Parathyroid adenoma (tissue), 2 donors: ENCODE results near the gene VDAC1.
"Not testable (repeated sequence)": the region's sequence is repeated elsewhere in the genome, so short reads cannot be mapped to it uniquely, and the experiment has no call there.

Source experiments
- H2AFZ ChIP-seq: fragments of 300-600 bp; sonication (generic); one replicate; pipeline ENCODE4 v1.7.0; 2017; ENCODE audit warnings: antibody characterized with exemption, mild to moderate bottlenecking
- H3K27ac ChIP-seq: fragments of 300-600 bp; sonication (generic); one replicate; pipeline ENCODE4 v1.7.0; 2017
- H3K27me3 ChIP-seq: fragments of 300-600 bp; sonication (generic); one replicate; pipeline ENCODE4 v1.7.0; 2017; ENCODE audit warnings: low read length; ENCODE audit not compliant: control insufficient read depth, insufficient read depth
- H3K36me3 ChIP-seq: fragments of 300-600 bp; sonication (generic); one replicate; pipeline ENCODE4 v1.7.0; 2017; ENCODE audit warnings: low read length; ENCODE audit not compliant: control insufficient read depth, insufficient read depth
- H3K4me1 ChIP-seq: fragments of 300-600 bp; sonication (generic); one replicate; pipeline ENCODE4 v1.7.0; 2017; ENCODE audit warnings: control low read depth
- H3K4me2 ChIP-seq: fragments of 300-600 bp; sonication (generic); one replicate; pipeline ENCODE4 v1.7.0; 2017; ENCODE audit warnings: low read length
- H3K4me3 ChIP-seq: fragments of 300-600 bp; sonication (generic); one replicate; pipeline ENCODE4 v1.7.0; 2017; ENCODE audit warnings: low read depth, low read length
- H3K79me2 ChIP-seq: fragments of 300-600 bp; sonication (generic); one replicate; pipeline ENCODE4 v1.7.0; 2017; ENCODE audit warnings: control low read depth
- H3K9ac ChIP-seq: fragments of 300-600 bp; sonication (generic); one replicate; pipeline ENCODE4 v1.7.0; 2017; ENCODE audit warnings: mild to moderate bottlenecking
- H3K9me3 ChIP-seq: fragments of 300-600 bp; sonication (generic); one replicate; pipeline ENCODE4 v1.7.0; 2017; ENCODE audit warnings: low read length; ENCODE audit not compliant: control insufficient read depth
- CTCF ChIP-seq: fragments of 300-600 bp; sonication (generic); IDR thresholded peaks from one replicate; pipeline ENCODE4 v1.7.0; 2017; ENCODE audit warnings: antibody characterized with exemption, mild to moderate bottlenecking
- donor health status: primary hyperparathyroidism.

Gene VDAC1

GRCh38 chr5:133981714-133982113 is 23.1 kb downstream of the VDAC1 start:
- H3K4me1 ChIP-seq = no peaks in the 10 kb centered on the region
- H3K9me3 ChIP-seq = no peaks in the 10 kb centered on the region
- no peak overlapping the region for H3K9ac ChIP-seq
- H3K27me3 ChIP-seq = no peaks in the 10 kb centered on the region
- H3K4me3 ChIP-seq = no peak overlapping the region
- peaks cover 16% of the 10 kb centered on the region for H3K79me2 ChIP-seq
- no peak overlapping the region for H3K4me2 ChIP-seq
- H3K27ac ChIP-seq = no peak overlapping the region
- H2AFZ ChIP-seq = no peak overlapping the region
- TF ChIP-seq CTCF = no peak
- no peaks in the 10 kb centered on the region for H3K36me3 ChIP-seq

DNA sequence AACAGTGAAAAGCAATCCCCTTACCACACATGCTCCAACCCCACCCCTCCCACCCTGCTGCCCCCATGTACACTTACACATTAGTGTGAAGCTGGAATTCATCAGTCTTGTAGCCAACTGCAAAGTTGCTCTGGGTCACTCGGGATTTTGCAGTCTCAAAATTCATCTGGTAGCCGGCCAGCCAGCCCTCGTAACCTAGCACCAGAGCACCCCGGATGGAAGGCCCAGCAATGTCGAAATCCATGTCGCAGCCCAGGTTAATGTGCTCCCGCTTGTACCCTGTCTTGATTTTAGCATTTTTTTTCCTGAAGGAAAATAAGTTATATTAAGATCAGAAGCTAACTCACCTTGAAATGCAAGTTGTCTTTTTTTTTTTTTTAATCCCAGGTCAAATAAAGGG is 24.1 kb downstream of the VDAC1 start:
- no peak overlapping the region for H3K4me3 ChIP-seq
- H3K9ac ChIP-seq = no peak overlapping the region
- H3K36me3 ChIP-seq = no peaks in the 10 kb centered on the region
- H3K27ac ChIP-seq = no peak overlapping the region
- H3K4me1 ChIP-seq = no peaks in the 10 kb centered on the region
- H3K27me3 ChIP-seq = no peaks in the 10 kb centered on the region
- peaks cover 16% of the 10 kb centered on the region for H3K79me2 ChIP-seq
- no peak for TF ChIP-seq CTCF
- H2AFZ ChIP-seq = no peak overlapping the region
- no peaks in the 10 kb centered on the region for H3K9me3 ChIP-seq
- no peak overlapping the region for H3K4me2 ChIP-seq

GRCh38 chr5:133978943-133979342 is 25.8 kb downstream of the VDAC1 start:
- TF ChIP-seq CTCF = no peak
- Histone ChIP-seq H3K9me3 (no peaks in the 10 kb centered on the region), H3K4me3 (no peak overlapping the region), H3K4me1 (no peaks in the 10 kb centered on the region), H3K4me2 (no peak overlapping the region), H2AFZ (no peak overlapping the region), H3K79me2 (peaks cover 10% of the 10 kb centered on the region), H3K27me3 (no peaks in the 10 kb centered on the region), H3K9ac (no peak overlapping the region), H3K27ac (no peak overlapping the region), H3K36me3 (no peaks in the 10 kb centered on the region)

GRCh38 chr5:133977858-133978257 is 26.9 kb downstream of the VDAC1 start:
- peaks cover 10% of the 10 kb centered on the region for H3K79me2 ChIP-seq
- no peaks in the 10 kb centered on the region for H3K4me1 ChIP-seq
- no peak overlapping the region for H2AFZ ChIP-seq
- no peak overlapping the region for H3K4me3 ChIP-seq
- no peak for TF ChIP-seq CTCF
- H3K4me2 ChIP-seq = no peak overlapping the region
- H3K36me3 ChIP-seq = no peaks in the 10 kb centered on the region
- no peak overlapping the region for H3K27ac ChIP-seq
- H3K27me3 ChIP-seq = no peaks in the 10 kb centered on the region
- no peaks in the 10 kb centered on the region for H3K9me3 ChIP-seq
- no peak overlapping the region for H3K9ac ChIP-seq

- H3K36me3 ChIP-seq = no peaks in the 10 kb centered on the region
Observed at GRCh38 chr5:133977161-133977787, 27.5 kb downstream of the VDAC1 start.

GRCh38 chr5:133975546-133975945 is 29.2 kb downstream of the VDAC1 start:
- not testable (repeated sequence) for H3K27ac ChIP-seq, H3K36me3 ChIP-seq, H3K79me2 ChIP-seq, H2AFZ ChIP-seq, H3K4me3 ChIP-seq, H3K4me1 ChIP-seq, H3K27me3 ChIP-seq, H3K9me3 ChIP-seq, H3K4me2 ChIP-seq, H3K9ac ChIP-seq

More at GRCh38 chr5:133977161-133977787, 27.5 kb downstream of the VDAC1 start:
- no peak overlapping the region for H2AFZ ChIP-seq
- no peak for TF ChIP-seq CTCF
- peaks cover 10% of the 10 kb centered on the region for H3K79me2 ChIP-seq
- no peak overlapping the region for H3K4me2 ChIP-seq
- no peaks in the 10 kb centered on the region for H3K27me3 ChIP-seq
- no peaks in the 10 kb centered on the region for H3K9me3 ChIP-seq
- no peak overlapping the region for H3K27ac ChIP-seq
- no peak overlapping the region for H3K4me3 ChIP-seq
- H3K9ac ChIP-seq = no peak overlapping the region
- no peaks in the 10 kb centered on the region for H3K4me1 ChIP-seq
